SHP77 treated with DMSO at 0.1 percent for 48 hours (cell line): Measurements from ENCODE around the gene LOXL3.

Source experiments
- DNase-seq: peaks from one replicate; lab custom pipeline; 2025; lab: John Stamatoyannopoulos, UW

LOXL3 gene

DNA sequence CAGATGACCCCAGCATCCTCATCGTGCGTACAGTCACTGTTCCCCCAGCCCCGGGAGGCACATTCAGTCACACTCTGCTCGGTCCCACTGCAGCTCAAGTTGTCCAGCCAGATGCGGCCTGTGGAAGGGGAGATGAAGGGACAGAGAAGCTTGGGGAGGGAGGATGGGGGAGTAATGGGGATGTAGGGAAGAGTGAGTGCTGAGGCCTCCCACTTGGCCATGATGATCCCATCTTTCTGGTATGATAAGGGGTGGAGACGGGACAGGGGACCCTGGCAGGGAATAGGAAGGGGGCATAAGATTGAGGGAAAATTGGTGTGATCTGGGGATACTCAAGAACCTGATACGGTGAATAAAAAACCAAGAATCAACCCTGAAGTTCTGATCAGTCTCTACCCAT is 3.5 kb downstream of the LOXL3 start:
- DNase-seq: no peak

DNA sequence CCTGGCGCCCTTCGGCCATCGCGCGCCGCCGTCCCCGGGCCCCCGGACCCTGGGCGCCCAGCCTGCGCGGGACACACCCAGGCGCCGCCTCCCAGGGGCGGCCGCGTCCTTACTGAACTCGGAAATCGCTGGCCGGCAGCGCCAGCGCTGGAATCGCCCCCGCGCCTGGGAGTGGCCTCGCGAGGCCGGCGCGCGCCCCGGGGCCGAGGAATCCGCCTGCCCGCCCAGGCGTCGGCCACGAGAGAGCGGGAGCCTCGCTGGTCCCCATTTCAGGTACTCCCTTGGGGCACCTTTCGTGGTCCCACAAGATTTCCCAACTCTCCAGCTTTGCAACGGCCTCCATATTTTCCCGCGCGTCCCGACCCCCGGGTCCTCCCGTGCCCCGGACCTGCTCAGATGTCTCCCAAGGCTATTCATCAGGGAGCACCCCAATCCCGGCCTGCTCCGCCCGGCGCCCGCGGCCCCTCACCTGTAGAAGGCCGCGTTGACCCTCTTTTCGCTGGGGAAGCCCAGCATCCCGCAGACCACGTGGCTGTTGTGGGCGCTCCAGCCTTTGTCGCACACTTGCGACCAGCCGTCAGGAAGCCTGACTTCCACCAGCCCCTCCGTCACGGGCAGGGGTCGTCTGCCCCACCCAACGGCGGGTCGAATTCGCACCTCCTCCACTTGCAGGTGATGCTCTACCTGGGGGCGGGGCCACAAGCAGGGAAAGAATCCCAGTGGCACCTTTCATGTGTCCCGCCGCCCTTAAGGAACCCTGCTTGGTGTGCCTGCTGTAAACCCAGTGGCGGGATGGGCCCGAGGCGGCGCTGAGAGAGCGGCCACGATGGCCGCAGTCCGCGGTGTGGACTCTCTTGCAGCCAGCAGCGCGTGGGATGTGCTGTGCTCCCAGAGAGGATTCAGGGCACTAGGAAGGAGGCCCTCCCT is 4.6 kb downstream of the LOXL3 start:
- no peak for DNase-seq

DNA sequence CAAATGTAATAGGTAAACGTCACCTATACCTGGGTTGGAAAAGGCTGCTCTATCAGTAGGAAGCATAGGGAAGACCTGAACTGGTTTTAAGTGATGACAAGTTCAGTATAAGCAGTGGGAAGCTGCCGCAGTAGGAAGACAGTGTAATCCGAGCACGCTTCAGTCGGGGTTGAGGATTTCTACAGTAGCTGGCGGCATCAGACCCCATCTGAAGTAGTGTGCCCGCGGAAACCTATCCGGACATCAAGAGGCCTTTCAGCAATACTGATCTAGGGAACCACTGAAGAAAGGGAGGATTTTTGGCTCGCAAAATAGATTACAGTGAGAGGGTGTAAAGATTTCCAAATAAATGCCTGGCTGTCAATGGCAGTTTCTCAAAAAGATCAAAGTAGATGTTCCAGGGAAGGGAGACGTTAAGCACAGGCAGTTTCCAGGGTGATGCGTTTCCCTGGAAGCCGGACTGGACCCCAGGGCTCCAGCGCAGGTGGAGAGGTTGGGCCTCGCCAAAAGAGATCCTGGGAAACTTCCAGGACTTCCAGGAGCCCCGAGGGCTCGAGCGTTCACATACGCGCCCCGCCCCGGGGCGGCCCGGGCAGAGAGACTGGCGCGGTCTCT is 5.3 kb downstream of the LOXL3 start:
- DNase-seq: peak; percentile 30

DNA sequence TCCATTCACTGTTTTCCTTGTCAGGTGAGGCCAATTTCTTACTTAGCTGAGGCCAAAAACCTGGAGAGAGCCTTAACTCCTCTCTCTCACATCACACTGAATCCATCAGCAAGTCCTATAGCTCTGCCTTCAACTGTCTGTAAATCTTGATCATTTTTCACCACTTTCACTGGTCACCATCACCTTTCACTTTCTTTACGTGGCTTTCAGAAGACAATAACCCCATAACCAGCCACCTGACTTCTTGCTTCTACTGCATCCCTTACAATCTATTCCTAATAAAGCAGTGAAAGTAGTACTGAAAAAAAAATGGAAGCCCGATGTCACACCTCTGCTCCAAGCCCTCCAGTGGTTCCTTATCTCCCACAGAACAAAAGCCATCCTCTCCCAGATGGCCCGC is 7.7 kb downstream of the LOXL3 start:
- no peak for DNase-seq

DNA sequence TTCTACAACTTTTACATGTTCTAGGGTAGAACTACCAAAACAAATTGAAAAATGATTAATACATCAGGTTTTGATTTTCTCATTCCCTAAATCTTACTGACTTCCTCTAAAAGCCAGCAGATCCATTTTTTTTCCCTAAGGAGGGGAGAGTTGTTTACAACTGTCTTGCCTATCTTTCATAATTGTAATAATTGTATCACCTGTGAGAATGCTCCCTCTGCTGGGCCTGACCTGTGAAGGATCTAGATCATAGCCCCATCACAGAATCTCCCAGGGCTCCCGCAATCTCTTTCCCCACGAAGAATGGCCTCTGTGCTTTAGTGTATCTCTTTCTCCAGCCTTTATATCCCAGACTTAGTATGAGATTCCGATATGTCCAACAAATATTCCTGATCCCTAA is 9.1 kb downstream of the LOXL3 start:
- no peak for DNase-seq

DNA sequence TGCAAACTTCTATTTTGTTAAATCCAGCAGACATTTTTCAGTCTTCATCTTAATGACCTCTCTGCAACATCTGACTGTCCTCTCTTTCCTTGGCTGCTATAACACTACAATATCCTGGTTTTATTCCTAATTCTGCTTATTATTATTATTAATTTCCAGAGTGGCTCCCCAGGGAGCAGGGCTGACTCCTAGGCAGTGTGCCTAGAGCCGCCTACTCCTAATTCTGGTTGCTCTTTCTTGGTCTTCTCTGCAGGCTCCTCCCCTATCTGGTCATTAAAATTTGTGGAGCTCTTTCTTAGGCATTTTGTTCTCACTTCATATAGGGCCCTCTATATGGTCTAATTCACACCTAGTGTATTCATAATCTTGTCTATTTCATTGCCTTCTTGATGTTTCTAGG is 10.8 kb downstream of the LOXL3 start:
- no peak for DNase-seq

DNA sequence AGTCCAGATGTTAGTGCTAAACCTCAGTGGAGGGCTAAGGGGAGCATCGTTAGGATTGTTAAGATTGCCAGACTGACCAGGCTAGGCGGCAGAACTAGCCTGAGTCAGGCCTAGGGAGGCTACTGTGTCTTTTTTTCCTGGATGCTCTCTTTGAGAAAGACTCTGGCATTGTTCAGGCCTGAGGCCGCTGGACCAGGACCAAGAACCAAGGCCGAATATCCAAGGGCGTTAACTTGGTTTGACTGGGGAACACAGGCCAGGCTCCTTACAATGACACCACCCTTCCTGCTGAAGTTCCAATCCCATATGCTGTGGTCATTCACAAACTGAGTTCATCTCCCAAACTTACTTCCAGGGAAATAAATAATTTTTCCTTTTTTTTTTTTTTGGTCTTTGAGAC is 13.5 kb downstream of the LOXL3 start:
- no peak for DNase-seq

DNA sequence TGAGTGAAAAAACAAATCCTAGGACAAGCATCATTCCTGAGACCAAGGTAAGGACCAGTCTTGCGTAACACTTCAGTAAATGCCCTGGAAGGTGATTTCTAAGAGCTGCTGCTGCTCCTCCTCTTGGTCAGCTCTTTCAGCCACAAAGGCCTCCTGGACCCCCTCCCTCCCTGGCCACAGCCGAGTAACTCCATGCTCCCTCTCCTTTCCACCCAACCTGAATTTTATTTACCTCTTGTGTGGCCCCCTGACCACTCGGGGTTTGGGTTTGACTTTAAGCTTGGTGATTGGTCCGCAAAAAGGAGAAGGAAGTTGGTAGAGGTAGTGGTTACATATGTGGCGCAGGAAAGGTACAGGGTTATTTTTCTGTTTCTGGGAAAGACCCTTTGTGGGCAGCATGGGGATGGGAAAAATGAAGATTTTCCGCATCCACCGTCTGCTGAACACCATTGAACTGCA is 14.8 kb downstream of the LOXL3 start:
- DNase-seq: no peak

DNA sequence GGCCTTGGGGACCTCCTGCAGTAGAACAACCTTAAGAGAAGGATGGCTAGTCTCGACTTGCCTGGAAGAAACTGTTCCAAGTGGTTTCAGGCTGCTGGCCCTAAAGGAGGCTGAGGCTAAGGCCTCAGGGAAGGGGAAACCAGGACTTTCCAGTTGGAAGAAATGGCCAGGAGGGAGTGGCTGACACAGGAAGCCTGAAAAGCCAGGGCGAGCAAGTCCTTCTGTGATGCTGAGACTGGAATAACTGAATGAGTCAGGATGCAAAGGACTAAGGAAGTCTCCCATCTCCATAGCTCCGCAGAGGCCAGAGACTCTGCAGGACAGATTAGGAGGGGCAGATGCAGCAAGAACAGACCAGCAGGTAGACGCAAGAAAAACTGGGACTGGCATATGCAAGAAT is 16.6 kb downstream of the LOXL3 start:
- no peak for DNase-seq

DNA sequence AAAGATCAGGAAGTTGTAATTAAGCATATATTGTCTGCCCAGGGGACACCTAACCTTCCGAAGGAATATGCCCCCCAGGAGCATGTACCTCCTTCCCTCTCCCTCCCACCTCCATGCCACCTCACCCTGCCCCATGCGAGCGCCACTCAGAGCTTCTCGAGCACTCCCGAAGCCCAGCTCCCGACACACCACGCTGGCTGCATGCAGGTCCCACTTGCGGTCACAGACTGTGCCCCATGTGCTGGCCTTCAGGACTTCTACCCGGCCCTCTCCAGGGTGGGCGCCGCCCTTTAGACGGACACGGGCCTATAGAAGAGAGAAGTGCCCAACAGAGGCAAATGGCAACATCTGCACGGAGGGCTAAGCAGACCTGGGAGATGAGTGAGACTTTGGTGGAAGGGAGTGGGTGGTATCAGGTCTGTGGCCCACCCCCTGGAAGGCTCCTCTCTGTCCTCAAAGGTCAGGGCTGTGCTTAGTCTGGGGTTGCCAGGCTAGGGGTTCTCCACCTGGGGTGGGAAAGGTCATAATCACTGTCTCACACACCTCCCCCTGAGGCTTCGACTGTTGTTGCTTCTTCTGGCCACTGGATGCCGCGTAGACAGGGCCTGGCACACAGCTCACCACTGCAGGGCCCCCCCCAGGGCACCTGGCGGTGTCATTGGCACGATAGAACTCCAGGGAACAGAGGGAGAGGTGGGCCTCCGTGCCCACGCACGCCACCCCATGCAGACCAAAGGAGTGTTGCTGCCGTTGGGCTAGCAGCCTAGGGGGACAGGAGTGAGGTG is 17.4 kb downstream of the LOXL3 start:
- DNase-seq: no peak

DNA sequence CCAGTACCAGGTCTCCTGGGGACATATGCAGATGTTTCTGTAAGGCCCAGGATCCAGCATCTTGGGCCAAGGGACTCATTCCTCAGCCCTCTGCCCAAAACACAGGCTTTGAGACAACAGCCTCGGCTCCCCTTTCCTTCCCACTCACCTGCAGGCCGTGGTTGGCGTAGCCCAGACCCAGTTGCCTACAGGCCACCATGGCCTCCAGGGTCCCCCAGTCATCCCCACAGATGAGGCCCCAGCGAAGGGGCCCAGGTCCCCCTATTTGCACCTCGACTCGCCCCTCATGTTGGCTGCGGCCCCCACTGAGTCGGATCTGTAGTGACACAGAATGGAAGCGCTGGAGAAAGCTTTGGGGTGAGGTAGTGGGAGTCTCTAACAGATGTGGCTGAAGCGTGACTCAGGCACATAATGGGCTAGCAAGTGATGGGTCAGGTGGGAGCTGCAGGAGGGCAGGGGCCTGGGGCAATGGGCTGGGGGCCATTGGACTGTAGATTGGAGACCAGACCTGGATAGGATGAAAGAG is 18.2 kb downstream of the LOXL3 start:
- no peak for DNase-seq

DNA sequence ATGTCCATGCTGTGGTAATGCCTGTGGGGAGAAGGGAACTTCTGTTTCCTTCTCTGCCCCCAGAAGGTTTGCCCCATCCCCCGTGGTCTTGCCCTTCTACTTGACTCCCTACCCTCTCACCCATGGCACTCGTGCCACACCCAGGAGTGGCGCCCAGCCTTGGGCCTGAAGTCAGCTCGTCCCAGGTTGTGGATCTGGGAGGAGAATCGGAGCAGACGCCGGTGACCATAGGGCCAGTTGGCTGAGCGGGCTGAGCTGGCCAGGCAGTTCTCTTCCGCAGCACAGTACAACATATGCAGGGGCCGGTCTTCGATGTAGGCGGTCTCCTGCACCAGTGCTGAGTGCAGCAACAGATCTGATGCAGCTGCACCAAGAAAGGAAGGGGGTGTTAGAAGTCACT is 19.3 kb downstream of the LOXL3 start:
- no peak for DNase-seq

DNA sequence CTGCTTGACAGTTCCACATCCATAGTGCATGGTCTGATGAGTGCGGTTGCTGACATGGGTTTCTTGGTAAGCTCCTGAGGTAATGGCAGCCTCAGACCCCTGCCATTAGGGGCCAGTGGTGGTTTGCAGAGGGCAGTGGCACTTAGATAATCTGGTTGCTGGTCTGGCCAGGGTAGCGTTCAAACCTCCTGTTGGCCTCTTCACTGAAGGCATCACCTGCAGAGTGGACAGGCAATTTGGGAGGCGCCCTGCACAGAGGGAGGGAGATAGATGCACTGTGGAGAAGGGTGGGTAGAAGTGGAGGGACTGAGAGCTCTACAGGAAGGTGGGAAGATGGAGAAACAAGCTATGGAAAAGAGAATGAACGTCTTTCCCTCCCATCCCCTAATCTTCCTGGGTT is 20.3 kb downstream of the LOXL3 start:
- DNase-seq: no peak

DNA sequence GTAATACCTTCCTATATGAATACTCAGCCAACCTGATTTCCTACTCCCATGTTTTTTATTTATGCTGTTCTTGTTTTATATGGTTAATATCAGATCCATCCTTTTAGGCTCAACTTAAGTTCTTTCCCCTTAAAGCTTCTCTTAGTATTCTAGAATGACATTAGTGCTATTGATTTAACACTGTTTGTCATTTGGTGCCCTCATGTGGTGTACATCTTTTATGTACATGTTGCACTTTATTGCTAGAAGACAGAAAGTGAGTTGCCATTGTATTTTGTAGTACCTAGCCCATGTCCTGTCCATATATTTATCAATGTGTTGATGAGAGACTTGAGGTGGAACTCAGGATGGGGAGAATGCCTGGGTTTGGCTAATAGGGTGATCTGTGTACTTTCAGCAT is 21.5 kb downstream of the LOXL3 start:
- DNase-seq: no peak

DNA sequence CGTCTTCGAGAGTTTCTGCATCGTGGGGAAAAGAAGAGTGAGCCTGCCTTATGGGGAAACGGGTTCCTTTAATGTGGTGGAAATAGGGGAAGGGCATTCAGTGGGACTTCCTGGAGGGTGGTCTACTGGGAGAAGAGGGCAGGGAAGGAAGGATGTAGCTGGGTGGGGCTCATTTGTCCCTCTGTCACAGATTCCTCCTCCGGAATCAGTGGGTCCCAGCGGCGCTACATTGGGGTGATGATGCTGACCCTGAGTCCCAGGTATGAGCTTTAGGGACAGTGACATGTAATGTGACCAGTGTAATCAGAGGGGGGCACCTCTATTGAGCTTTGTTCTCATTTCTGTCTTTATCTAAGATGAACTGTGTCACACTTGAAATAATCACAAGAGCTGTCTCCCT is 22.1 kb downstream of the LOXL3 start:
- no peak for DNase-seq

DNA sequence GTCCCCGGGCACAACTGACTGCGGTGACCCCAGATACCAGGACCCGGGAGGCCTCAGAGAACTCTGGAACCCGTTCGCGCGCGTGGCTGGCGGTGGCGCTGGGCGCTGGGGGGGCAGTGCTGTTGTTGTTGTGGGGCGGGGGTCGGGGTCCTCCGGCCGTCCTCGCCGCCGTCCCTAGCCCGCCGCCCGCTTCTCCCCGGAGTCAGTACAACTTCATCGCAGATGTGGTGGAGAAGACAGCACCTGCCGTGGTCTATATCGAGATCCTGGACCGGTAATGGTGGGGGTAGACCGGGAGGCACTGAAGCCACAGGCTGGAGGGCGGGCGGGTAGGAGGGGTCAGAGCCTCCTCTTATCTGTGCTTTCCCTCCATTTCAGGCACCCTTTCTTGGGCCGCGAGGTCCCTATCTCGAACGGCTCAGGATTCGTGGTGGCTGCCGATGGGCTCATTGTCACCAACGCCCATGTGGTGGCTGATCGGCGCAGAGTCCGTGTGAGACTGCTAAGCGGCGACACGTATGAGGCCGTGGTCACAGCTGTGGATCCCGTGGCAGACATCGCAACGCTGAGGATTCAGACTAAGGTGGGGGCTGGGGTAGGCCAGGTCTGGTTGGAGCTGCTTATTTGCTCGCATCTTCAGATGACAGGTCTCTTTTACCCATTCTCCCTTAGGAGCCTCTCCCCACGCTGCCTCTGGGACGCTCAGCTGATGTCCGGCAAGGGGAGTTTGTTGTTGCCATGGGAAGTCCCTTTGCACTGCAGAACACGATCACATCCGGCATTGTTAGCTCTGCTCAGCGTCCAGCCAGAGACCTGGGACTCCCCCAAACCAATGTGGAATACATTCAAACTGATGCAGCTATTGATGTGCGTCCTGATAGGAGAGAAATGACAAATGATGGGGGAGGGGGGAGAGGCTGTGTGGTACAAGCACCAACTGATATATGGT is 23.2 kb downstream of the LOXL3 start:
- no peak for DNase-seq

DNA sequence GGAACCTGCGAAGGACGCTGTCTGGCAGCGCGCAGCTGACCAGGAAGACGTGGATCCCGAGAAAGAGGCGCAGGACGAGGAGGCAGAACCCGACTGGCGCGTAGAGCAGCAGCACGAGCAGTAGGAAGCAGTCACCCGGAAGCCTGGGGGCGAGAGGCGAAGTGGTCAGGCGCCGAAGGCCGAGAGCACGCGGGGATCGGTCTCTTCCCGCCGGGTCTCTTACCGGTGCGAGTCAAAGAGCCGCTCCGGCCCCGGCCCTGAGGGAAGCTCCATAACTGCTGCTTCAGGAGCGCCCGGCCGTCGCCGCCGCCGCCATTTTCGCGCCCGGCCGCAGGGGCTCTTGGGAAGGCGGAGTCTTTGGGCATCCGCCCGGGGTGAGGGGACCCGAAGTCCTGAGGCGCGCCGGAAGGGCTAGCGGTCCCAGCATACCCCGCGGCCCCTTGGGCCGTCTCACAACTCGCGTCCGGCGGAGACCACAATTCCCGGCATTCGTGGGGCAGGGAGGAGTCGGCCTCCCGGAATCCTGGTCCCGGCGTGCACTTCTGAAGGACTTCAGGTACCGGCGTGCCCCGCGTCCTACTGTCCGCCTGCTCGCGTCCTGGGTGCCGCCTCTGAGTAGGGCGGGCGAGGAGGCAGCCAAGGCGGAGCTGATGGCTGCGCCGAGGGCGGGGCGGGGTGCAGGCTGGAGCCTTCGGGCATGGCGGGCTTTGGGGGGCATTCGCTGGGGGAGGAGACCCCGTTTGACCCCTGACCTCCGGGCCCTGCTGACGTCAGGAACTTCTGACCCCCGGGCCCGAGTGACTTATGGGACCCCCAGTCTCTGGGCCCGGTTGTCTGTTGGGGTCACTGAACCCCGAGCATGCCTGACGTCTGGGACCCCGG is 24.1 kb downstream of the LOXL3 start, which contains the start of the genes AUP1 and HTRA2:
Gene AUP1 (minus strand): TSS at position 350 of the 882 bp plus-strand sequence. CDS start 77 bp downstream, at position 273.
Gene HTRA2 (plus strand): TSS at position 577 of the 882 bp plus-strand sequence. CDS start 74 bp downstream, at position 651.
- DNase-seq: peak; percentile 91

DNA sequence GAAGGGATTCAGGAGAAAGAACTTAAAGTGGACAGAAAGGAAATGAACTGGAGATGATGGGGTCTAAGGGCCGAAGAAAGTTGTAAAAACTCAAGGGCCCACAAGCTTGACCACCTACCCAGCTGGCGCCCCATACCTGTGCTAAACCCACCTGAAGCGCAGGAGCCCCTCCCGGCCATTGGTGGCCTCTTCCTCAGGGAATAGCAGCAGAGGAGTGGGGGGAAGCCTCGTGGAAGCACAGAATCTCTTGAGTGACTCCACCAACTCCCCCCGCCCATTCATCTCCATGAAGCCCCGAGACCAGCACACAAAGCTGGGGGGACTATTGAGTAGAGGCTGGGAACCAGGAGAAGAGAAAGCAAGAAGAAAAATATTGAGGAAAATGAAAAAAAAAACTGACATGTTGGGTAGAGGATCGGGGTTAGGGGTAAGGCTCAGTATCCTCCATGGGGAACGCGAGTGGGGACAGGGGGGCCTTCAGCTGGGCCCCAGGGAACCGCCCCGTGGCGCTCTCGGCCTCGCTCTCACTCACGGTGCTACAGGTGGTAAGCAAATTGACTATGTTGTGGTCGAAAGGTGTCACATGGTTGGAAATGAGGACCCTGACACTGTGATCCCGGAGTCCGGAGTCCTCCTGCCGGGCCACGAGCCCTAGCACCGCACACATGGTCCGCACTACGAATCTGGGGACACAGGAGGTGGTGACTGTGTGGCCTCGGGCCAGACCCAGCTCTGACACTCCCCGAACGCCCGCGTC is 25.0 kb downstream of the LOXL3 start:
- DNase-seq: no peak

DNA sequence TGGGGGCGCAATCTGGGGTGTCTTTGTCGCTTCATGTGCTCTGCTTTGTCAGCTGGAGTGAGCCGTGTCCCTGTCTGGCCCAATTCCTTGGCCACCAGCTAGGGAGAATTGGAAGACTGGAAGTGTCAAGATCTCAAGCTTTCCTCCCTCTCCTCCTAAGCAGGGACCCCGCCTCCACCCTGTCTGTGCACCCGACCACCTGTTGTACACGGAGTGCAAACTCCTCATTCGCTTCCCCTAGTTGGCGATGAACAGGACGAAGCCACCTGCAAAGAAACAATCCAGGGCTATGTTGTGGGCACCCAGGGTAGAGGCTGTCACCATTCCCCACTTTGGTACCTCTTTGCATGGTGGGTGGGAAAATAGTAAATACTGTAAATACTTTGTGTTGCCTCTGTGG is 26.0 kb downstream of the LOXL3 start:
- DNase-seq: no peak
